Stimulated activated CD4-positive, alpha-beta T cell treated with anti-CD3 and anti-CD28 coated beads, Interleukin-1b, Interleukin-23, amount 100 ng/mL, for 48 hours (primary cell): ENCODE results near the gene ZMYND10.

Experiments used
- DNase-seq: peaks from one replicate; pipeline ENCODE4 v3.0.0-alpha.2; 2020

ZMYND10 gene

GRCh38 chr3:50345586-50346234 lies at the start of gene ZMYND10:
Gene ZMYND10, minus strand, starts transcription at chr3:50345732. Its CDS starts 153 bp downstream, at chr3:50345579.
- peak; percentile 79 for DNase-seq

DNA sequence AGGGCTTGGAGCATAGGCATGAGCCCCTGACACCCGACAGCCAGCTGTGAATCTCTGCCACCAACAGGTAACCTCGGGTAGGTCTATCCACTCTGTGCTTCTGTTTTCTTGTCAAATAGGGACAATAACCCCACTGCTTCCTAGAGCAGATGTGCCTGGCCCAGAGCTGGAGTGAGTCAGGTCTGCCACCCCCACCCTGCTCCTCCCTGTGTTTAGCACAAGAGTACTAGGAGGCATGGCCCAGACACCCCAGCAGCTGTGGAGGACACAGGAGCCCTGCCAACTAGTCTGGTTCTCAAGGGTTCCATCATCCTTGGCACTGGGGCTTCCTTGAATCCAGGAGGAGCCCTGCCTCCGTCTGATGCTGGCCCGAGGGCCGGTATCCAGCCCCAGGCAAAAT lies 47.5 kb upstream of the ZMYND10 start:
- no peak for DNase-seq

DNA sequence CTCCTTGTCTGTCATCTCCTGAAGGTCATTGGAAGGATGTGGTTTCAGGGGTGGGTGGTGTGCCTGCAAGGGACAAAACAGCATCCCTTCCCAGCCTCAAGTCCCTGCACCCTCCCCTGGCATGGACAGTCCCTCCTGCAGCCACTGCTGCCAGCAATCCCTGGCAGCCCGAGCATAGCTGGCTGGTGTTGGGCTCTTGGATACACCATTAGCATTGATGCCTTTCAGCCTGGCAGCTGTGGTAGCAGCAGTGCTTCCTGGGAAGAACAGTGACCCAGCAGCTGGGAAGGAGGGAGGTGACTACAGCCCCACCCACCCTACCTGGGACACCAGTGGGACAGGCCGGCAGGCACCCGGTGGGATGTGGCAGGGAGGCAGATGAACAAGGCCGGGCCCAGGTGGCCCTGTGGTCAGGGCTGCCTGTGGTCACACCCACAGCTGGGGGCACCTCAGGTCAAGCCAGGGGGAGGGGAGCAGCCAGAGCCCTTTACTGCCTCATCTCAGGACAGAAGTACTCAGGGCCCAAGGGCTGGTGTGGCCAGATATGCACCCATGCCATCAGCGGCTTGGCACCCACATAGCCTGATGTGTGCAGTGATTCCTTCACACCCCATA lies 46.7 kb upstream of the ZMYND10 start:
- DNase-seq, result no peak

- no peak for DNase-seq
These were observed 45.1 kb upstream of the ZMYND10 start for GRCh38 chr3:50390508-50391224.

GRCh38 chr3:50389414-50389767 lies 43.9 kb upstream of the ZMYND10 start:
- no peak for DNase-seq

DNA sequence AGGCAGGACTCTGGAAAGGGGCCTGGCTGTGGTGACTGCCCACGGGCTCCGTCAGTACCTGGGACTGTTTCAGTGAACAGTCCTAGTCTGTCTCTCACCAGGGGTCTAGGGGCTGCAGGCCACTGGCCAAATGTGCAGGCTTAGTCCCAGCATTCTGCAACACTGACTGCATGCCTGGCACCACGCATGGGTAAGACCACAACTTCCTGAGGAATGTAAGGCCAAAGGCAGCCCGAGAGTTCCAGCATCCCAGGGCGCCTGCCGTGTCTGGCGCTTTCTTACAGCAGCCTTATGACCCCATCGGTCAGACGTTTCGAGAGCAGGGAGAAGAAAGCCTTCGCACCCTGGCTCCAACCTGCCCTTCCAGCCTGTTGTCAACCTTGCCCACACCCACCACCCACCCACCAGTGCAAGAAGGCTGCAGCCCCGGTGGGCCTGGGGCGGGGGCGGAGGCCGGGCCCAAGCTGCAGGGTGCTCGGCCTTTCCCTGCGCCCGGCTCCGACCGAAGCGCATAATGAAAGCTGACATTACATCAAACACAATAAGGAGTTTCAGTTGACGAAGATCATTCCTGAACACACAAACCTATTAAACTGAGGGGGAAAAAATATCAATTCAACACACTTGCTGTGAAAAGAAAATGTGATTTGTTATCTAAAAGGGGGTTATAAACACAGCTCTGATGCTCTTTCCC lies 43.3 kb upstream of the ZMYND10 start:
- DNase-seq, result no peak

GRCh38 chr3:50388016-50388719 lies 42.6 kb upstream of the ZMYND10 start:
- DNase-seq, result no peak

GRCh38 chr3:50385754-50386153 lies 40.2 kb upstream of the ZMYND10 start:
- DNase-seq, result no peak

DNA sequence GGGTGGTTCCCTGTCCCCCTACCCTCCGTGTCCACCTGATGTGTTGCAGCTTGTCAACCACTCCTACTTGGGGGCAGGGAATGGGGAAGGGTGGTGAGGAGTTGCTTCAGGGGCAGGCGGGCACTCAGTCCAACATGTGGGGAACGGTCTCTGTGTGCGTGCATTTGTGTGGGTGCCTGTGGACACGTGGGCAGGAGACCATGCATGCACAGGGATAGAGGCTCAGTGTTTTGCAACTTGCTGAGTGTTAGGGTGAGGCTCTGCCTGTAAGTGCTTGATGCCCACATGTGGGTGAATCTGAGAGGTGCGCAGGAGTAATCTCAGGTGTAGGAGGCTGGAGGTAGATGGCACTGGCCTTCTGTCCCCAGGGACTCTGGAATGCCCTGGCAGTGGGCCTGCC lies 38.2 kb upstream of the ZMYND10 start:
- DNase-seq, result no peak

DNA sequence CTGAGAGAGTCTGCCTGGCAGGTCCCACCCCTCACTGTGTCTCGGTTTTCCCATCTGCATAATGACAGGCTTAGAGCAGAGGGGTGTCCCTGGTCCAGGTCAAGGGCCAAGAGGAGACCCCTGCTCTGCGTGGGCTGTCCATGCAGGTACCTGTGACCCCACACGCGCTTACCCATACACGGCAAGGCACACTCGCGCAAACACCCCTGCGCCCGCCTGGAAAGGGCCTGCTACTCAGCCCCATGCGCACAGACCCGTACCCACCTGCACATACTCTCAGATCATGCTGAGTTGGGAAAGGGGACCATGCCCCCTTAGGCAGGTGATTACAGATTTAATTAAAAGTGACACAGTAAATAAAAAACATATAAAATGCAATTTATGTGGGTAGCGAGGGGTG lies 37.2 kb upstream of the ZMYND10 start:
- DNase-seq, result no peak

DNA sequence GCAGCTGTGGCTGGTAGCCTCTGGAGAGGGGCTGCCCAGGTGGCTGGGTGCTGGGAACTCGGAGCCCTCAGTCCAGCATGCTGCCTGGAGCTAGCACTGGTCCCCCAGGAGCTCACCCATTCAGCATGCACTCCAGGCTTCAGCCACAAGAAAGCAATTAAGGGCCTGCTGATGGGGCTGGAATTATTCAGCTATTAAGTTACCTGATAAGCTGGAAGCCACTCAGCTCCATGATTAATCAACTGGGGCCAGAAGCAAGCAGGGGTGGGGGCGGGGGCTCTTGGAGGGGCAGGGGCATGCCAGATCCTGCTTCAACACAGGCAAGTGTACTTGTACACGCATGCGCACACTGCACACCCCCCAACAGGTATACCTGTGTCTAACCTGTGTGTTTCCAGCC lies 35.9 kb upstream of the ZMYND10 start:
- DNase-seq, result no peak

DNA sequence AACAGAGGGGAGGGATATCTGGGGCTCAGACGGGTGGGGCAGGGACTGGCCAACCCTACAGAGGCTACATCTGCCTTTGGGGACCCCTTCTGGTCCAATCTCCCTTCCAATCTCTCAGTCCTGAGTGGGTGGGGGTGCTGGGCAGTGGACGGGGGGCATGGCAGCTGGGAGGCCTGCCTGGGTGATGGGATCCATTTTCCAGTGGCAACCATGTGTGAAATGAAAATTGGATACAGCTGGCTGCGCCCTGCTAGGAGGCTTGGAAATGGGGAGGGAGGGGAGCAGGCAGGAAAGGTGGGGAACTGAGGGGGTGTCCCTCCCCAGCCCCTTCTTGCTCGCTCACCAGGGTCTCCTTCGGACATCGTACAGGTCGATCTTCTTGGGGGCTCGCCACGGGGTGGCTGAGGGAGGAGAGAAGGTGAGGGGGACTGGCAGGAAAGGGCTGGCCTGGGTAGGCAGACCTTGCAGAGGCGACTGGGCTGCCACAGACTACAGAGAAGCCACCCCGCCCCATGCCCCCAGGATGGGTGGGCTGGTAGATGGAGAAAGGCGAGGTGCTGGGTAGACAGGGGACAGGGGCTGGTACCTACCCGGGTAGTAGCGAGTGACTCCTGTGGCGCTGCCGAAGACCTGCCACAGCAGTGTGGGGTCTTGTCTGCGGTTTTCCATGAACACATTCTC lies 35.0 kb upstream of the ZMYND10 start:
- DNase-seq, result no peak

GRCh38 chr3:50378757-50379156 lies 33.2 kb upstream of the ZMYND10 start:
- DNase-seq, result no peak

GRCh38 chr3:50378024-50378423 lies 32.5 kb upstream of the ZMYND10 start:
- DNase-seq, result no peak

DNA sequence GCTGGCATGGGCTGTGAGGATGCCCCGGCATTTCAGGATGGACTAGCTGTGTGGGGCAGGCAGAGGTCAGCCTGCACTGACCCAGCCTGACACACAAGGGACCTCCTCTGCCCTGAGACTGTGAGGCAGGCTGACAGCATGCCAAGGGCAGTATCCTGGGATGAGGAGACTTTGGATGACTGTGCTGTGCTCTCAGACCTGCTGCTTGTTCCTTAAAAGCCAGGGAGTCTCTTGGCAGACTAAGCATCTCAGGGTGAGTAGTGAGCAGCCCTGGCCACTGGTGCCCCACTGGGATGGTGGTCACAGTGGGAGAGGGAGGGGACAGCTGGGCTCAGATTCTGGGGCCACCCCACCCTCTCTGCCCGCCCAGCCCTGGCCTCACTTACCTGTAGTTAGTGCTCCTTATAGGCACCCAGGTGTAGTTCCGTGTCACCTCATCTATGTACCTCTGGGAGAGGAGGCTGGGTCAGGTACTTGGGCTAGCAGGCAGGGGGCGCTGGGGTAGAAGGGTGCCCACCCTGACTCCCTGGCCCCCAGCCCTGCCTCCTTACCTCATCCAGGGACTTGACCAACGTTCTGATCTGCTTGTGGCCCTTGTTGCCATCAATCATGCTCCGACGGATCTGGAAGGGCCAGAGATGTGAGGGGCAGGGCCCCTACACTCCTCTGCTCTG lies 29.9 kb upstream of the ZMYND10 start:
- DNase-seq, result no peak

- DNase-seq, result no peak
These were observed 29.1 kb upstream of the ZMYND10 start for GRCh38 chr3:50374363-50375257.

DNA sequence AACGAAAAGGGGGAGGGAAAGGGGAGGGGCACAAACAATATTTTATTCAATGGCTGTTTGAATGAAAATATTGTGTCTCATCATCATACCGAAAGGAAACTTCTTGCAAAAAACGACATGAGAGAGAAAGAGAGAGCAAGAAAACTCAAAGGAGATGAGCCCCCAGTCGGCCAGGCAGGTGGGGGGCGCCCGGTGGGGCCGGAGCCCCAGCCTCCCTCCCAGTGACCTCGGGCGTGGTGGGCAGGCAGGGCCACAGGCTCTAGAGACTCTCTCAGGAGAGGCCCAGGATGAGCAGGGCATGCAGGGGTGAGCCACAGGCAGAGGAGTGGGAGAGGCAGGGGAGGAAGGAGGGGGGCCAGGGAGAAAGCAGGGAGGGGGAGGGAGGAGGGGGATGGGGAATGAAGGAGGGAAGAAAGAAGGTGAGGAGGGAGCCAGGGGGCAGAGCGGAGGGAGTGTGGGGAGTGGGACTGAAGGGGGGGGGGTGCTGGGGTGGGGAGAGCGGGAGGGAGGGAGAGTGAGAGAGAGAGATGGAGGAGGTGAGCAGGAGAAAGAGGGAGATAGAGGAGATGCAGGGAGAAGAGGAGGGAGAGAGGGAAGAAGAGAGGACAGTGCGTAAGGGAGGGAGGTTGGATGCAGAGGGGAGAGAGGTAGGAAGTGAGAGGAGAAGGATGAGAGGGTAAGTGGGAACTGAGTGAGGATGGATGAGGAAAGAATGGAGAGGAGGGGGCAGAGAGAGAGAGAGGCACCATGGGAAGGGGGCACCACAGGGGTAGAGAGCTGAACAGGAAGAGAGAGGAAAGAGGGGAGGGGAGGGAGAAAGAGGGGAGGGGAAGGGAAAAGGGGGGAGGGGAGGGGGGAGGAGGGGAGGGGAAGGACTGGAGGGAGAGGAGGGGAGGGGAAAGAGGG lies 27.9 kb upstream of the ZMYND10 start:
- no peak for DNase-seq

DNA sequence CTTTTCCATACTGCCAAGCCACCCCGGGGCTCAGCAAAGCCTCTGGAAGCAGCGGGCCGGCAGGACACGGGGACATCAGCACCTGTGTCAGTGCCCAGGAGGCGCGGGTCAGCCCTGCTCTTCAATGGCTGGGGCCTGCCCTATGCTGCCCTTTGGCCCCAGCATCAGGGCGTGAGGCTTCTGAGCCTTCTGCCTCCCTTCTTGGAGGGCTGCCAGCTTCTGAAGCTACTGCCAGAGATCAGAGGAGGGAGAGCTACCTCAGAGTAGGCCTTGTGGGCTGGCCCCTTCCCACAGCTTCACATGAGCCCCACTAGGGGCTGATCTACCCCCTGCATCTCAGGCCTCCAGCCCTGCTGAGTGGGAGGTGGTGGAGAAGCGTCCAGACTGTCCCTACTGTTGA lies 26.8 kb upstream of the ZMYND10 start:
- no peak for DNase-seq

DNA sequence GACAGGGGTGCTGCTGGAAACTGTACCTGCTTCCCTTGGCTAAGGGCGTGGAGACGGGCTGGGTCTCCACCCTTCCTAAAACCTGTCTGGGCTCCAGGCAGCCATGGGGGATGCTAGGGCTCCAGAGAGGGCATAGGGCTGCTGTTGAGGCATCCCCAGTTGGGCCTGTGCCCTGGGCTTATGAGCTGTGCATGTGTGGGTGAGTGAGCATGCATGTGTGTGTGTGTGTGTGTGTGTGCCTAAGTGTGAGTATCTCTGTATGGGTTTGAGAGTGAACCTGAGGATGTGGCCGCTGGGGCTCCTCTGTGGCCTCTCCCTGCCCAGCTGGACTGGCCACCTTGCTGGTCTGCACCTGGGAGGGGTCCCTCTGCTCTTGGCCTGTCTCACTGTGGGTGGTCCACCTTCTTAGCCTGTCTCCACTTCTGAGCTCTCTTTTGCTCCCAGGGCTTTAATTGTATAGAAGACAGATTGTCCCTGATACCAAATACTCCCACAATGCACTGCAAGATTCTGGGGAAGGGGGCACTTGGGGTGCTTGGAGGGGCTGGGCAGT lies 25.7 kb upstream of the ZMYND10 start:
- DNase-seq, result no peak
